Peyer's patch (tissue), 4 donors: ENCODE data around the gene FRS3. TPM values are rescaled to one million over a fixed set of nuclear protein-coding genes. Genes with fewer than 3 reads are reported as not detected.

Experiments used
- DNase-seq, 3 donors: peaks; one replicate each; pipeline ENCODE4 v3.0.0-alpha.2; 2017 to 2019
- H3K27ac ChIP-seq, 4 donors: fragments of 200-600 bp; sonication (generic); one replicate each; pipeline ENCODE4 v1.5.1; 2016 to 2019
- H3K27me3 ChIP-seq, 2 donors: fragments of 200-600 bp; sonication (generic); one replicate each; pipeline ENCODE4 v1.5.1; 2019
- H3K36me3 ChIP-seq, 3 donors: fragments of 200-600 bp; sonication (generic); one replicate each; pipeline ENCODE4 v1.5.1; 2016 to 2019
- H3K4me1 ChIP-seq, 4 donors: fragments of 200-600 bp; sonication (generic); one replicate each; pipeline ENCODE4 v1.5.1; 2016 to 2019
- H3K4me3 ChIP-seq, 4 donors: fragments of 200-600 bp; sonication (generic); 1 replicate in 3 of 4; 2 replicates in 1 of 4; pipeline ENCODE4 v1.5.1; 2016 to 2019; ENCODE audit warnings: mild to moderate bottlenecking in 1 of 4
- H3K9me3 ChIP-seq, 4 donors: fragments of 200-600 bp; sonication (generic); one replicate each; pipeline ENCODE4 v1.5.1; 2016 to 2019; ENCODE audit warnings: mild to moderate bottlenecking in 1 of 4
- POLR2A ChIP-seq, 2 donors: fragments of 450-650 bp; IDR thresholded peaks; one replicate each; pipeline ENCODE4 v1.5.1; 2017; ENCODE audit warnings: antibody characterized with exemption in 2 of 2, mild to moderate bottlenecking in 2 of 2, moderate library complexity in 2 of 2
- small RNA-seq, 2 donors: library from RNA; depleted of rRNA; stranded (forward); fragments of <200 nt; gene quantifications; one replicate each; pipeline ENCODE3, GENCODE V24; 2016
- total RNA-seq, 4 donors: library from RNA; depleted of rRNA; stranded (reverse); fragments of >200 nt; gene quantifications; one replicate each; pipeline ENCODE4 v1.1.0, GENCODE V29; 2016
- TF ChIP-seq, protein P1 (sequence below), 6 experiments: fragments of 450-650 bp in 4 of 6; fragments of 200-600 bp in 2 of 6; sonication (generic) in 1 of 6; IDR thresholded peaks; one replicate each; pipeline ENCODE4 v1.5.1; 2017 to 2019; ENCODE audit warnings: antibody characterized with exemption in 6 of 6, mild to moderate bottlenecking in 3 of 6, moderate library complexity in 1 of 6

The FRS3 gene
- total RNA-seq, 4 donors from 2014 or later: 3.5 to 8.3 (median 6.5) TPM

DNA sequence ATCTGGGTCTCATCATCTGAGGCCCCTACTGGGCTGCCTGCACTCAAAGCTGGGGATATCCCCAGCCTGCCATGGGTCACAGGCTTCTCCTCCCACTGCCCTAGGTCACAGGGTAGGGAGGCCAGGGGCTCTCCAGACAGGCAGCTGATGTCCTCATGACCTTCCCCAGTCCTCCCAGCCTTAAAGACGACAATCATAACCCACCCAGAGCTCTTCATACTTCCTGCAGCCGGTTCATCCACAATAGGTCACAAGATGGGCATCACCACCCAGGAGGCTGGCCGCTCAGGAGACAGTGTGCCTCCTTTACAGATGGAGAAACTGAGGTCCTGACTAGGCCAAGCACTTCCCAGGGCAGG, 59.5 kb downstream of the FRS3 start:
- Histone ChIP-seq H3K27me3 (no peaks in the 10 kb centered on the region), H3K9me3 (no peaks in the 10 kb centered on the region), H3K4me1 (peaks cover 0 to 48% (median 20%) of the 10 kb centered on the region in 4 donors), H3K36me3 (no peaks in the 10 kb centered on the region), H3K27ac (peak overlapping the region in 1 of 4 donors; percentile 99), H3K4me3 (no peak overlapping the region)
- TF ChIP-seq, protein P1, sequence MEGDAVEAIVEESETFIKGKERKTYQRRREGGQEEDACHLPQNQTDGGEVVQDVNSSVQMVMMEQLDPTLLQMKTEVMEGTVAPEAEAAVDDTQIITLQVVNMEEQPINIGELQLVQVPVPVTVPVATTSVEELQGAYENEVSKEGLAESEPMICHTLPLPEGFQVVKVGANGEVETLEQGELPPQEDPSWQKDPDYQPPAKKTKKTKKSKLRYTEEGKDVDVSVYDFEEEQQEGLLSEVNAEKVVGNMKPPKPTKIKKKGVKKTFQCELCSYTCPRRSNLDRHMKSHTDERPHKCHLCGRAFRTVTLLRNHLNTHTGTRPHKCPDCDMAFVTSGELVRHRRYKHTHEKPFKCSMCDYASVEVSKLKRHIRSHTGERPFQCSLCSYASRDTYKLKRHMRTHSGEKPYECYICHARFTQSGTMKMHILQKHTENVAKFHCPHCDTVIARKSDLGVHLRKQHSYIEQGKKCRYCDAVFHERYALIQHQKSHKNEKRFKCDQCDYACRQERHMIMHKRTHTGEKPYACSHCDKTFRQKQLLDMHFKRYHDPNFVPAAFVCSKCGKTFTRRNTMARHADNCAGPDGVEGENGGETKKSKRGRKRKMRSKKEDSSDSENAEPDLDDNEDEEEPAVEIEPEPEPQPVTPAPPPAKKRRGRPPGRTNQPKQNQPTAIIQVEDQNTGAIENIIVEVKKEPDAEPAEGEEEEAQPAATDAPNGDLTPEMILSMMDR (IDR thresholded peaks at IDR 0.05): no peak
- no peak for TF ChIP-seq POLR2A (IDR thresholded peaks at IDR 0.05)
- no peak for DNase-seq

Small RNA genes lying within 50 kb of the gene (small RNA-seq; reads per million reads assigned to genes)
- gene AL365205.2: 0 reads per million in 2 donors
- 0 reads per million in 2 donors for gene AL365205.3

Other genes with a start within 250 kb of the FRS3 start
- 10 to 100 TPM; 13.2 to 36.5 (median 20.0) TPM for gene FOXP4, start 233.5 kb downstream of the FRS3 start, total RNA-seq
- 1 to 10 TPM in 2 of 4 donors, under 1 TPM in 1, not detected in 1; 0.94 to 2.6 (median 2.4) TPM for gene MDFI, start 141.4 kb downstream of the FRS3 start, total RNA-seq
- gene TFEB, start 44.3 kb downstream of the FRS3 start, total RNA-seq: 10 to 100 TPM; 17.6 to 47.9 (median 22.9) TPM
- not detected for gene PGC, start 32.5 kb downstream of the FRS3 start, total RNA-seq
- 10 to 100 TPM in 3 of 4 donors, 1 to 10 TPM in 1; 3.8 to 23.4 (median 16.8) TPM for gene PRICKLE4, start 882 bp upstream of the FRS3 start, total RNA-seq
- gene TOMM6, start 7.8 kb upstream of the FRS3 start, total RNA-seq: 10 to 100 TPM; 36.7 to 72.6 (median 62.4) TPM
- gene USP49, start 115.5 kb upstream of the FRS3 start, total RNA-seq: 1 to 10 TPM; 2.1 to 8.6 (median 4.7) TPM
- 10 to 100 TPM in 3 of 4 donors, 1 to 10 TPM in 1; 6.6 to 24.3 (median 18.0) TPM for gene MED20, start 141.2 kb upstream of the FRS3 start, total RNA-seq
- gene BYSL, start 141.6 kb upstream of the FRS3 start, total RNA-seq: 10 to 100 TPM in 1 of 4 donors, 1 to 10 TPM in 3; 4.4 to 12.4 (median 6.1) TPM
- gene CCND3, start 161.9 kb upstream of the FRS3 start, total RNA-seq: 100 to 1,000 TPM in 1 of 4 donors, 10 to 100 TPM in 3; 49.2 to 267 (median 60.1) TPM